Immature natural killer cell (primary cell): ENCODE data around the gene ITIH1. TPM values are rescaled to one million over a fixed set of nuclear protein-coding genes. Genes with fewer than 3 reads are reported as not detected.
"Not testable (repeated sequence)": the region's sequence is repeated elsewhere in the genome, so short reads cannot be mapped to it uniquely, and the experiment has no call there.

Experiments used
- DNase-seq, 3 donors: peaks; one replicate each; pipeline ENCODE4 v3.0.0; 2022; ENCODE audit warnings: mixed read lengths in 1 of 3
- H3K27ac Mint-ChIP-seq, 6 donors: one replicate each; pipeline ENCODE4 v1.8.0; 2020; ENCODE audit warnings: mixed read lengths in 6 of 6, mild to moderate bottlenecking in 5 of 6, inconsistent platforms in 4 of 6, moderate library complexity in 3 of 6
- H3K27me3 Mint-ChIP-seq, 3 donors: one replicate each; pipeline ENCODE4 v1.8.0; 2020 to 2021; ENCODE audit warnings: low read depth in 3 of 3, mild to moderate bottlenecking in 3 of 3, mixed read lengths in 3 of 3, moderate library complexity in 3 of 3, inconsistent platforms in 1 of 3
- H3K36me3 Mint-ChIP-seq, 3 donors: one replicate each; pipeline ENCODE4 v1.8.0; 2020; ENCODE audit warnings: mixed read lengths in 3 of 3, inconsistent platforms in 2 of 3, mild to moderate bottlenecking in 2 of 3
- H3K4me1 Mint-ChIP-seq, 2 donors: one replicate each; pipeline ENCODE4 v1.8.0; 2020; ENCODE audit warnings: inconsistent platforms in 2 of 2, mild to moderate bottlenecking in 2 of 2, mixed read lengths in 2 of 2, moderate library complexity in 1 of 2
- H3K4me3 Mint-ChIP-seq, 5 donors: one replicate each; pipeline ENCODE4 v1.8.0; 2020; ENCODE audit warnings: mild to moderate bottlenecking in 5 of 5, mixed read lengths in 5 of 5, inconsistent platforms in 3 of 5, moderate library complexity in 3 of 5
- H3K9me3 Mint-ChIP-seq, 6 donors: one replicate each; pipeline ENCODE4 v1.8.0; 2020; ENCODE audit warnings: mild to moderate bottlenecking in 6 of 6, mixed read lengths in 6 of 6, inconsistent platforms in 4 of 6, moderate library complexity in 3 of 6
- polyA plus RNA-seq, 3 donors: library from polyadenylated mRNA; unstranded; fragments of 300-500 nt; fragmentation: Illumina TruSeq; gene quantifications; one replicate each; pipeline ENCODE4 v1.2.3, GENCODE V29; 2021

Gene ITIH1
- polyA plus RNA-seq, 3 donors from 2014 or later: not detected

DNA sequence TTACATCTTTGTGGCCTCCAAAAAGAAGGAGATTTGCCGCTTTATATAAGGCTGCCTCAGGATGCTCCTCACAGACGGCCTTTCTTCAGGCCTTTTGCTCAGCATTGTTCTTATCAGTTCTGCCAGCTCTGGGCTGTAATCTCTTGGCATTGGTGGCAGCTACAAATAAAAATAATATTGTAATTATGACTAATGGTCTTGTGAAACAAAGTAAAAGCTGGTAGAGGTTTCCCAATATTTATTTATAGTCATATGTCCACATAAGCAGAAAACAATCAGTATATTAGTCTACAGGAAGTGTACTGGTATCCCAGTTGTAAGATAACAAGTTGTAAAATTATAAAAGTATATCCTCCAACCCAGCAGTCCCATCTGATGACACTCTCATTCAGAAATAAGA lies 13.9 kb upstream of the ITIH1 start:
- Mint-ChIP-seq H3K4me3 (no peak overlapping the region), H3K9me3 (no peaks in the 10 kb centered on the region), H3K27me3 (no peaks in the 10 kb centered on the region), H3K36me3 (peaks cover 22 to 38% (median 27%) of the 10 kb centered on the region in 3 donors), H3K27ac (no peak overlapping the region), H3K4me1 (no peaks in the 10 kb centered on the region)
- no peak for DNase-seq

DNA sequence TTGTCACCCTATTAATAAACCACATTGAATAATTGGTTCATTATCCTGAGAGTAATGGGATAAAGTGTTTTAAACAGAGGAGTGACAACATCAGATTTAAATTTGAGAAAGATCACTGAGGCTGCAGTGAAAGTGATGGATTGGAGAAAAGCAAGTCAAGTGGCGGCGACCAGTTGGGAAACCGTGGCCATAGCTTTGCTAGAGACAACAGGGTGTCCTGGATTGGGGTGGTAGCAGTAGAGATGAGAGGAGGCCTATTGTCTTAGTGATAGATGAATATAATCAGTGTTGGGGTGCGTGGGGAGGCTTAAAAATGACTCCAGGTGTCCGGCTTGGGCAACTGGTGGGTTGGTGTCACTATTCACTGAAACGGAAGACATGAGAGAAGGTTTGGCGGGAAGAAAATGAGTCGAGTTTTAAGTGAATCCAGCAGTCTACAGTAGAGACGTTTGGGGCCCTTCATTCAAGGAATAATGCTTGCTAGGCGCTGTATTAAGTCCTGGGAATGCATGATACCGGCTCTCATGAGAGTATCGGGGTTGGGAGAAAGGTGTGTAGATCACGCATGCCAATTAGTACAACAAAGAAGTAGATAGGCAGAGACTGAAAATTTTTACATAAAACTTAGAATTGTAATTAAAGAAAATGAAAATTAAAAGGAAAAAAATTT lies 7.5 kb upstream of the ITIH1 start:
- peaks cover 0 to 4% (median 0%) of the 10 kb centered on the region in 3 donors for H3K36me3 Mint-ChIP-seq
- no peaks in the 10 kb centered on the region for H3K9me3 Mint-ChIP-seq
- H3K27me3 Mint-ChIP-seq: no peaks in the 10 kb centered on the region
- H3K27ac Mint-ChIP-seq: peak overlapping the region; percentile 82 to 92 (median 84)
- DNase-seq: no peak
- H3K4me3 Mint-ChIP-seq: peak overlapping the region; percentile 90 to 98 (median 95)
- H3K4me1 Mint-ChIP-seq: peaks cover 21 to 30% of the 10 kb centered on the region in 2 donors

DNA sequence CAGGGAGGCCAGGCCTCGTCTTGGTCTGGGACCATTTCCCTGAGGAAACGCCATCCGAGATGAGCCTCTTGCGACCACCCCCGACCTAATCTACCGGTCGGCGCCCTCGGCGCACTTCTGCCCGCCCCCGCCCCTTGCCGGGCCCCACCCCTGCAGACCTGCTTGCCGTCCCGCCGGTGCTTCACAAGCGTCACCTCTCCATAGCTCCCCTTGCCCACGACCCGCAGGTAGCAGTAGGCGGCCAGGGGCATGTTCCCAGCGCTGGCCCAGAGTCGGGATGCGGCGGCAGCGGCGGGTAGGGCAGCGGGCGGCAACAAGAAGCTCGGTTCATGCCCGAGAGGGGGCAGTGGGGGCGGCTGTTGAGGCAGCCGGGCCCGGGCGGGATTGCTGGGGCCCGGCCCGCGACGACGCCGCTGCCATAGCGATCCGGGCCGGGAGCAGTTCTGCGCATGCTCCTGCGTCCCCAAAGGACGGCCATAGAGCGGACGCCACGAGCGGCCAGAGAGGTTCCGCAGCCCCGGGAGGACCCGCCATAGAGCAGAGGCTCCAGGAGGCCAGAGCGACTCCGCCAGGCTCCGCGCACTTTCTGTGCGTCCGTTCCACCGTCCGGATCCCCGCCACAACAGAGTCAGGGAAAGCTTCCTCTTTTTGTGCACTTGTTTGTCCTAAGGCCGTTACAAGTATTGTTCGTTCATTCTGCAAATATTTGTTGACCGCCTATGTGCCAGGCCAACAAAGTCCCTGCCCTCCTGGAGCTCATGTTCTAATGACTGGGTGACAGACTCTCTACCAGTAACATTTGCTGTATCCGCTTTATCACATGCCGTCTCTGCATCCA lies 6.7 kb upstream of the ITIH1 start, which contains the start of gene NEK4:
NEK4 (minus strand) TSS at position 445 of the 838 bp plus-strand sequence; CDS start at position 251, 194 bp downstream.
- Mint-ChIP-seq H3K9me3 (no peaks in the 10 kb centered on the region), H3K27ac (peak within 1 kb of the TSS; percentile 87 to 99 (median 92)), H3K36me3 (peaks cover 0 to under 1% (median 0%) of the 10 kb centered on the region in 3 donors), H3K27me3 (peaks cover 0 to 2% (median 0%) of the 10 kb centered on the region in 3 donors), H3K4me3 (peak within 1 kb of the TSS; percentile 90 to 98 (median 95)), H3K4me1 (peaks cover 21 to 30% of the 10 kb centered on the region in 2 donors)
- DNase-seq: peak; percentile 86 to 91 (median 89)

DNA sequence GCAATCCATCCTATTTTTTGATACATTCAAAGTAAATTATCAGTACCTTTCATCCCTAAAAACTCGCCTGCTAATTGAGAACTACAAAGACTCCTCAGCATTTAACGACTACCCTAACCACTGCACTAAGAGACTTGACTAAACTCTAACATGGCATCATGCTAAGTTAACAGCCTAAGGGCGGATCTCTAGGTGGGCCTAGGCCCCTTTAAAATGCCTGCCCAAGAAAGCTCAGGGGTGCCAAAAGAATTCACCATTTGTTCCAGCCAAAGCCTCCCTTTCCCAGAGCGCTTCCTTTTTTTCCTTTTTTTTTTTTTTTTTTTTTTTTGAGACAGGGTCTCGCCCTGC lies 6.1 kb upstream of the ITIH1 start:
- H3K4me3 Mint-ChIP-seq: peak overlapping the region; percentile 90 to 98 (median 95)
- no peak for DNase-seq
- peak overlapping the region; percentile 87 to 99 (median 92) for H3K27ac Mint-ChIP-seq
- H3K36me3 Mint-ChIP-seq: no peaks in the 10 kb centered on the region
- H3K4me1 Mint-ChIP-seq: peaks cover 21 to 30% of the 10 kb centered on the region in 2 donors
- H3K27me3 Mint-ChIP-seq: peaks cover 0 to 2% (median 0%) of the 10 kb centered on the region in 3 donors
- H3K9me3 Mint-ChIP-seq: no peaks in the 10 kb centered on the region

DNA sequence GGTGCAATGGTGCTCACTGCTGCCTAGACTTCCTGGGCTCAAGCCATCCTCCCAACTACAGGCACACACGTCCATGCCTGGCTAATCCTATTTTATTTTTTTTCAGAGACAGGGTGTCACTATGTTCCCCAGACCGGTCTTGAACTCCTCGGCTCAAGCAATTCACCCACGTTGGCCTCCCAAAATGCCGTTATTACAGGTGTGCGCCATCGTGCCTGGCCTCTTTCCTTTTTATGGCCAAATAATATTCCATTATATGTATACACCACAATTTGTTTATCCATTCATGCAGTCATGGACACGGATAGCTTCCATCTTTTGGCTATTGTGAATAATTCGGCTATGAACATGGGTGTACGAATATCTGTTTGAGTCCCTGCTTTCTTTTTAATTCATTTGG lies 5.7 kb upstream of the ITIH1 start:
- Mint-ChIP-seq H3K4me1 (peaks cover 21 to 30% of the 10 kb centered on the region in 2 donors), H3K27ac (peak overlapping the region; percentile 75 to 99 (median 92)), H3K9me3 (no peaks in the 10 kb centered on the region), H3K27me3 (peaks cover 0 to 2% (median 0%) of the 10 kb centered on the region in 3 donors), H3K36me3 (no peaks in the 10 kb centered on the region), H3K4me3 (peak overlapping the region; percentile 90 to 98 (median 95))
- no peak for DNase-seq

DNA sequence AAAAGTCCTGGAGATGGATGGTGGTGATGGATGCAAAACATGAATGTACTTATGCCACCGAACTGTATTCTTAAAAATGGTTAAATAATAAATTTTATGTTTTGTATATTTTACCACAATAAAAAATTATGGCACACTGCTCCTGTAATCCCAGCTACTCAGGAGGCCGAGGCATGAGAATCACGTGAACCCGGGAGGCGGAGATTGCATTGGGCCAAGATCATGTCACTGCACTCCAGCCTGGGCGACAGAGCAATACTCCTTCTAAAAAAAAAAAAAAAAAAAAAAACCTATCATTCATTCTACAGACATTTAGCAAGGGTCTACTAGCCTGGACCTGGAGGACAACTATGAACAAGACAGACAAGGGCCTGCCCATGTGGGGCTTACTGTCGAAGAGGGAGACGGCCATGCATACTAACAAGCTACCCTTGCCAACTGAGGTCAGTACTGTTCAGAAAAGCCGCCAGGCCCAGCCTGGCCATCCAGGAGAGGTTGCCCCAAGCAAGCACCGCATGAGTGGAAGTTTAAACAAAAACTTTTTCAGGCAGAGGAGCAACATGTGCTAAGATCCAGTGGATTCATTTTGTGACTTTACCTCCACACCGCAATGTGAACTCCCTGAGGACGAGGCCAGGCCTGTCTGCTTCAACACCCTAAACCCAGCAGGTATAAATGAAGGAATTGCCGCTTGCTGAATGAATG lies 3.9 kb upstream of the ITIH1 start:
- H3K9me3 Mint-ChIP-seq: no peaks in the 10 kb centered on the region
- H3K4me1 Mint-ChIP-seq: peaks cover 21 to 36% of the 10 kb centered on the region in 2 donors
- H3K36me3 Mint-ChIP-seq: no peaks in the 10 kb centered on the region
- no peak overlapping the region for H3K4me3 Mint-ChIP-seq
- H3K27me3 Mint-ChIP-seq: peaks cover 0 to 2% (median 0%) of the 10 kb centered on the region in 3 donors
- no peak overlapping the region for H3K27ac Mint-ChIP-seq
- no peak for DNase-seq

DNA sequence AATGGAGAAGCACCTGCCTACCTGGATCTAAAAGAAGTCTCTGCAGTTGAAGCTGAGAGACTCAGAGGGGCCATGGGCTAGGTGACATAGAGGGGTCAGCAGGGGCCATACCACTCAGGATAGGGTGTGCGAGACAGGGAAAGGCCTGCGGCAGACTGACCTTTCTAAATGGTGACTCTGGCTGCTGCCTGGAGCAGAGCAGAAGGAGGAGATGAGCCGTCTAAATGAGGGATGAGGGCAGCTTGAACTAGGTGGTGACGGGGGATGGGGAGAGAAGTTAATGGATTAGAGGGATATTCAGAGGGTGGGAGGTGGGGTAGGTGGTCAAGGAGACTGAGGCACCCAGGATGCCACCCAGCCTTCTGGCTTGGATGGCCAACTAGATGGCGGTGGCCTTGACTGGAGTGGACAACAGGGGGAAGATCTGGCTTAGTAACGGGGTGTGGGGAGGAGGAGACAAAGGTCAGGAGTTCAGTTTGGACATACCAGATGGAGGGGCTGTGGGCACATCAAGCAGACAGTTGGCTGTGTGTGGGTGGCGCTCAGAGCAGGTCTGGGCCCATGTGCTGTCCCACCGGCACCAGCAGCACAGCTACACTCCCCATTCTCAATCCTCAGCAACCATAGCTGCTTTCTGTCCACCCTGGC lies 3.2 kb upstream of the ITIH1 start:
- DNase-seq: no peak
- no peak overlapping the region for H3K4me3 Mint-ChIP-seq
- H3K27ac Mint-ChIP-seq: peak overlapping the region in 1 of 6 donors; percentile 14
- no peaks in the 10 kb centered on the region for H3K36me3 Mint-ChIP-seq
- H3K27me3 Mint-ChIP-seq: peaks cover 0 to 2% (median 0%) of the 10 kb centered on the region in 3 donors
- peaks cover 20 to 35% of the 10 kb centered on the region in 2 donors for H3K4me1 Mint-ChIP-seq
- no peaks in the 10 kb centered on the region for H3K9me3 Mint-ChIP-seq

DNA sequence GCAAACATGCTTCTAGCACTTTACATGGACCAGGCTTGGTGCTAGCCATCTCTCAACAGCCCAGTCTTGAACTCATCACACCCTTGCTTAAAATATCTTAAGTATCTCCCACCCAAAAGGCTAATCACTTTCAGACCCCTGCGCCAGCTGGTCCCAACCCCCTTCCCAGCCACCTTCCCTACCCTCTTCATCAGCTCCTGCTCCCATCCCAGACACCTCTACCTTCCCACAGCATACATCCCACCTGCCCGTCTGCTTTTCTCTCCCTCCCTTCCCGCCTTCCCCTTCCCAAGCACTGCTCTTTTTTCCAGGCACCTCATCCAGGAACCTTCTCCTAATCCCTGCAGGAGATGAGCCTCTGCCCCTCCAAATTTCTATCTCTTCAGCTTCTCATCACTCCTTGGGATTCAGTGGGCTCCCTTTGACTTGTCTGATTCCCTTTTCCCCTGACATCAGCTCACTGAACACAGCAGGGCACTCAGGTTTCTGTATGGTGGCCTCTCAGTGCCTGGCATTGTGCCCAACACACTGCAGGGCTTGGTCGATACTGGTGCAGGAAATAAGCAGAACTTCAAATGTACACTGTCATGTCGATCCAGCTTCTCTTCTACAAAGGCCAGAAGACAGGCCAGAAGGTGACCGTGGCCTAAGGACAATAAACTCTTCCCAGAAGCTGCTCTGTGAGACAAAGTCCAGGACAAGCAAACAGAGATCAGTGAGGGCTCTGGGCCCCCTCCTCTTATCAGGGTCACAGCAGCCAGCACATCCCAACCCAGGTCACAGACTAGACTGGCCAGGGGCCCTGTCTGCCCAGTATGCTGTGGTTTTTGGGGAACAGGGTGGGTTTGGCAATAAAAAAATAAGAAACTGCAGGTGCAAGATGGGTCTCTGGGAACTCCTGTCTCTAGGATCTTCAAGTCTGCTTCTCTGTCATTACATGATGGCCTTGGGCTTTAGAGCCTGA lies 2.2 kb upstream of the ITIH1 start:
- peaks cover 0 to 2% (median 0%) of the 10 kb centered on the region in 3 donors for H3K27me3 Mint-ChIP-seq
- H3K4me3 Mint-ChIP-seq: no peak overlapping the region
- H3K9me3 Mint-ChIP-seq: no peaks in the 10 kb centered on the region
- H3K36me3 Mint-ChIP-seq: no peaks in the 10 kb centered on the region
- no peak for DNase-seq
- peaks cover 10 to 25% of the 10 kb centered on the region in 2 donors for H3K4me1 Mint-ChIP-seq
- no peak overlapping the region for H3K27ac Mint-ChIP-seq

DNA sequence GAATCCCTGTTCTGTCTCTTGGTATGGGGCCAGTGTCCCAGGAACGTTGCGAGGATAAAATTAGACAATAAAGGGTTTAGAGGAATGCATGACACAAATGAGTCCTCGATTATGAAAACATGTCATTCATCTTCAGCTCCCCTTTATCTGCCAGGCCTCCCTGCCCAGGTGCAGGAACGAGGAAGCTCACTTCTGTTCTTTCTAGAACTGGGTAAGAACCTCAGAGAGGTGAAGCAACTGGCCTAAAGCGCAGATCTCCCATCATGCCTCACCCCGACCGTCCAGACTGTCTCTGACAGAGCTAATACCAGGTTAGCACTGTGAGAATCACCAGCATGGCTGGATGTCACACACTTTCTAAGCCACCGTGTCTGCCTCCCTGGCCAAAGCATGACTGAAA lies 1.5 kb upstream of the ITIH1 start:
- H3K36me3 Mint-ChIP-seq: no peaks in the 10 kb centered on the region
- H3K9me3 Mint-ChIP-seq: no peaks in the 10 kb centered on the region
- DNase-seq: no peak
- H3K4me3 Mint-ChIP-seq: no peak overlapping the region
- H3K4me1 Mint-ChIP-seq: peaks cover 9 to 20% of the 10 kb centered on the region in 2 donors
- H3K27me3 Mint-ChIP-seq: peaks cover 0 to 2% (median 0%) of the 10 kb centered on the region in 3 donors
- no peak overlapping the region for H3K27ac Mint-ChIP-seq

DNA sequence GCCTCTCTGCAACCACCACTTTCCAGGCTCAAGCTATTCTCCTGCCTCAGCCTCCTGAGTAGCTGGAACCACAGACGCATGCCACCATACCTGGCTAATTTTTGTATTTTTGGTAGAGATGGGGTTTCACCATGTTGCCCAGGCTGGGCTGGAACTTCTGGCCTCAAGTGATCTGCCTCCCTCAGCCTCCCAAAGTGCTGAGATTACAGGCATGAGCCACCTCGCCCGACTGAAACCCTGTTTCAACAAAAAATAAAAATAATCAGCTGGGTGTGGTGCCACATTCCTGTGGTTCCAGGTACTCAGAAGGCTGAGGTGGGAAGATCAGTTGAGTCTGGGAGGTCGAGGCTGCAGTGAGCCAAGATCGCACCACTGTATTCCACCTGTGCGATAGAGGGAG lies 913 bp upstream of the ITIH1 start:
- H3K4me1 Mint-ChIP-seq: peaks cover 5 to 14% of the 10 kb centered on the region in 2 donors
- not testable (repeated sequence) for H3K36me3 Mint-ChIP-seq, H3K9me3 Mint-ChIP-seq, H3K27me3 Mint-ChIP-seq, DNase-seq, H3K27ac Mint-ChIP-seq, H3K4me3 Mint-ChIP-seq

DNA sequence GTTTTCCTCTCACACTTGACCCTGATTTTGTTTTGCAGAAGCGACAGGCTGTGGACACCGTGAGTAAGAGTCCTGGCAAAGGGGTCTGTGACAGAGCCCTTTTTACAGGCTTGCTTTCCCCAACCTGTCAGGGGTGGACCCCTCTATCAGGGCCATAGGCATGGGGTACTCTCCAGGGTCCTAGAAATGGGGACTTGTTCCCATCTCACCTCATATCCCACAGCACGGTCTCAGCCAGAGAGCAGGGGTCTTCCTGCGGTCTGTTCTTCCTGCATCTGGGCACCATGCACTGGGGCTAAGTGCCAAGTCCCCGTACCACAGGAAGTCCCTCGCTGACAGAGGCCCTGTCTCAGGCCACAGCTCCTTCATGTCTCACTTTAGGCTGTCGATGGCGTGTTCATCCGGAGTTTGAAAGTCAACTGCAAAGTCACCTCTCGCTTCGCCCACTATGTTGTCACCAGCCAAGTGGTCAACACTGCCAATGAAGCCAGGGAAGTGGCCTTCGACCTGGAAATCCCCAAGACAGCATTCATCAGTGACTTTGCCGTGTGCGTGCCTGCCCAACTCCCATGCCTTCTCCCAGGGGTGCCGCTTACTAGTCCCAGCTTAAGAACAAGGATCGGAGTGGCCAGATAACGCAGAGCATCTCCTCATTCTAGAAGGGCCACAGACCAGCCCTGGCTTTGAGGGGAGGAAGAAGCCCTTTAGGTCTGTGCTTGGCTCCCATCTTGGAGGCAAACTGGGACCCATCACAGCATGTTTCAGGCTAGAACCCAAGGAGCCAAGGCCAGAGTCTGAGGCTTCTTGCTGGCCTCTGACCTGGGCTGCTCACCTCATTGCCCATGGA lies 783 bp downstream of the ITIH1 start:
- Mint-ChIP-seq H3K9me3 (no peaks in the 10 kb centered on the region), H3K4me1 (peaks cover 7 to 9% of the 10 kb centered on the region in 2 donors), H3K4me3 (no peak overlapping the region), H3K27ac (peak overlapping the region in 2 of 6 donors; percentile 1 to 78), H3K27me3 (peaks cover 0 to 2% (median 2%) of the 10 kb centered on the region in 3 donors), H3K36me3 (no peaks in the 10 kb centered on the region)
- DNase-seq: peak; percentile 4 to 27 (median 19)
